Measurements from ENCODE around the gene OTUB2. TPM values are rescaled to one million over a fixed set of nuclear protein-coding genes. Genes with fewer than 3 reads are reported as not detected.

OTUB2 gene
- polyA plus RNA-seq, 1 experiment, result 1.1 TPM

DNA sequence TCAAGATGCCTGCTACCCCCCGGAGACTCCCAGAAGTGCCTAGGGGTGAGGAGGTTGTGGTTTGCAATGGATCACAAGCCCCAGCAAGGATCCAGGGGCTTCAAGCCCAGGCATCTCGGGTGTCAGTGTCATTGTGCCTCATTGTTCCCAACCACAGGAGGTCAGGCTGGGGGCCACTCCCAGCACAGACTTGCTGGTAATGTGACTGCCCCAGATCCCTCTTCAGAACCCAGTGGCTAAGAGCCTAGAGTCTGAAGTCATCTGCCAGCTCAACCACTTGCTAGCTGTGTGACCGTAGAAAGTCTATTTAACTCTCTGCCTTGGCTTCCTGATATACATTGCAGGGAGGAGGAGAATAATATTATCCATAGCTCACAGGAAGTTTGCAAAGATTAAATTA, 42.1 kb upstream of the OTUB2 start:
- Histone ChIP-seq H3K27me3 (ENCODE audit: control insufficient read depth, insufficient read depth, low read length) (no peaks in the 10 kb centered on the region), H3K36me3 (ENCODE audit: control insufficient read depth, insufficient read depth, low read length) (no peaks in the 10 kb centered on the region), H3K4me3 (ENCODE audit: low read depth, low read length) (no peak overlapping the region)
- no peak for DNase-seq (ENCODE audit: low read depth)
- TF ChIP-seq, protein P1, sequence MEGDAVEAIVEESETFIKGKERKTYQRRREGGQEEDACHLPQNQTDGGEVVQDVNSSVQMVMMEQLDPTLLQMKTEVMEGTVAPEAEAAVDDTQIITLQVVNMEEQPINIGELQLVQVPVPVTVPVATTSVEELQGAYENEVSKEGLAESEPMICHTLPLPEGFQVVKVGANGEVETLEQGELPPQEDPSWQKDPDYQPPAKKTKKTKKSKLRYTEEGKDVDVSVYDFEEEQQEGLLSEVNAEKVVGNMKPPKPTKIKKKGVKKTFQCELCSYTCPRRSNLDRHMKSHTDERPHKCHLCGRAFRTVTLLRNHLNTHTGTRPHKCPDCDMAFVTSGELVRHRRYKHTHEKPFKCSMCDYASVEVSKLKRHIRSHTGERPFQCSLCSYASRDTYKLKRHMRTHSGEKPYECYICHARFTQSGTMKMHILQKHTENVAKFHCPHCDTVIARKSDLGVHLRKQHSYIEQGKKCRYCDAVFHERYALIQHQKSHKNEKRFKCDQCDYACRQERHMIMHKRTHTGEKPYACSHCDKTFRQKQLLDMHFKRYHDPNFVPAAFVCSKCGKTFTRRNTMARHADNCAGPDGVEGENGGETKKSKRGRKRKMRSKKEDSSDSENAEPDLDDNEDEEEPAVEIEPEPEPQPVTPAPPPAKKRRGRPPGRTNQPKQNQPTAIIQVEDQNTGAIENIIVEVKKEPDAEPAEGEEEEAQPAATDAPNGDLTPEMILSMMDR (IDR thresholded peaks at IDR 0.05; ENCODE audit: insufficient read depth, low read depth, low read length), result no peak
- ChIA-PET POLR2A (no interaction called here), CTCF (interaction anchor here (1.3 to 4.3 kb wide), 7 partner anchors 10 to 21 kb away, joined by 4 to 25 read pairs (median 7); no protein-coding TSS in a partner anchor)

DNA sequence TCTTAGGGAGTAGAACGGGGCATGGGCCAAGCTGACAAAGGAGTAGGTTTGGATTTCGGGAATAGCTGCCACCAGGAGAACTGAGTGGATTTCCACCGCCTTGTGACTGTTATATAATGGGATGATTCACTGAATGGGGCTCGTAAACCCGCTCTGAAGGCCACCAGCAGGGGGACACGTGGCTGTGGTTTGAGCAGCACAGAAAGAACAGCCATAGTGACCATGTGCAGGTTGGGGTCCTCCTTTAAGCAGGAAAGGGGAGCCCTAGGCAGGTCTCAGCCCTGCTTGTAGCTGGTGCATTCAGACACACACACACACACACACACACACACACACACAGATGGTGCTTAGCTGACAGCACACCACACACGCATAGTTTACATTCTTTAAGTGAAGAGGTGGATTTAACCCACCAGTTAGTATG, 41.1 kb upstream of the OTUB2 start:
- no peak overlapping the region for H3K4me3 ChIP-seq (ENCODE audit: low read depth, low read length)
- CTCF ChIA-PET, result interaction anchor here (0.8 to 4.3 kb wide), 10 partner anchors 10 to 147 kb away, joined by 3 to 25 read pairs (median 6); no protein-coding TSS in a partner anchor
- H3K36me3 ChIP-seq (ENCODE audit: control insufficient read depth, insufficient read depth, low read length), result no peaks in the 10 kb centered on the region
- POLR2A ChIA-PET, result no interaction called here
- TF ChIP-seq, protein P1 (IDR thresholded peaks at IDR 0.05; ENCODE audit: insufficient read depth, low read depth, low read length), result peak; percentile 61
- DNase-seq (ENCODE audit: low read depth), result peak; percentile 62
- H3K27me3 ChIP-seq (ENCODE audit: control insufficient read depth, insufficient read depth, low read length), result no peaks in the 10 kb centered on the region

DNA sequence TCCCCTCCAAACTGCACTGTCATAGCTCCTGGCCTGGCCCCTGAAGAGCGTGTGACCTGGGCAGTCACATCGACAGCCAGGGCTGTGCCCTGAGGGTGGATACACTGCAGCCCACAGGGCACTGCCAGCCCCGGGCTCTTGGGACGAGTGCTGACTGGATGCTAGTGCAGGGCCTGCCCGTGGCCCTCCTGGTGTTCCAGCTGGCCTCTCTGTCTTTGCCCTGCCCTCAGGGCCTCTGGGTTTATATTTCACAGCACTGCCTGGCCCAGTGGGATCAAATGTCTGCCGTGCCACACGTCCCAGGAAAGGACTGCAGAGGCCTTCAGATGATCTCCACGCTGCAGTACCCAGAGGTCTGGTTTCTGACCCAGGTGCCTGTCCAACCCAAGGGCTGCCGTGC, 39.2 kb upstream of the OTUB2 start:
- H3K4me3 ChIP-seq (ENCODE audit: low read depth, low read length), result no peak overlapping the region
- DNase-seq (ENCODE audit: low read depth), result no peak
- H3K27me3 ChIP-seq (ENCODE audit: control insufficient read depth, insufficient read depth, low read length), result peaks cover 1% of the 10 kb centered on the region; the same call in 1 of the 2 replicates
- CTCF ChIA-PET, result interaction anchor here (1.9 to 4.3 kb wide), 2 partner anchors 13 to 47 kb away, joined by 10 to 25 read pairs; no protein-coding TSS in a partner anchor
- POLR2A ChIA-PET, result no interaction called here
- H3K36me3 ChIP-seq (ENCODE audit: control insufficient read depth, insufficient read depth, low read length), result no peaks in the 10 kb centered on the region
- TF ChIP-seq, protein P1 (IDR thresholded peaks at IDR 0.05; ENCODE audit: insufficient read depth, low read depth, low read length), result no peak

DNA sequence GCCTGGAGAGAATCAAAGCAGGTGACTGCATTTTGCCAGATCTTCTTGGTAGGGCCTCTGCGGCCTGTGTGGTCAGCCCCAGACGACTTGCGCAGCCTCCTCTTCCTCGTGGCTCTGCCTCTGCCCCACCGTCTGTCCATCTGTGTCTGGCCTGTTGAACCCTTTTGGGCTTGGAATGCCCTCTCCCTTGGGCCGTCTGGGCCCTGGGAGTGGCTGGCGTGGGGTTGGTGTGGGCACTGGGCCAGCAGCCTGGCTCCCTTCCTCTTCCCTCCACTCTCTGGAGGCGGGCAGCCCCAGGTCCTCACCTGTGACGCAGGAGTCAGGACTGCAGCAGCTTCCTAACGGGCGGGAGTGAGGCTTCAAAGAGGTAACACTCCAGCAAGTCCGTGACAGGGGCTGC, 38.8 kb upstream of the OTUB2 start:
- H3K4me3 ChIP-seq (ENCODE audit: low read depth, low read length), result no peak overlapping the region
- H3K36me3 ChIP-seq (ENCODE audit: control insufficient read depth, insufficient read depth, low read length), result no peaks in the 10 kb centered on the region
- ChIA-PET CTCF (interaction anchor here (1.9 to 4.3 kb wide), 2 partner anchors 13 to 47 kb away, joined by 10 to 25 read pairs; no protein-coding TSS in a partner anchor), POLR2A (no interaction called here)
- H3K27me3 ChIP-seq (ENCODE audit: control insufficient read depth, insufficient read depth, low read length), result peaks cover 4% of the 10 kb centered on the region; the same call in 1 of the 2 replicates
- TF ChIP-seq, protein P1 (IDR thresholded peaks at IDR 0.05; ENCODE audit: insufficient read depth, low read depth, low read length), result no peak
- no peak for DNase-seq (ENCODE audit: low read depth)

DNA sequence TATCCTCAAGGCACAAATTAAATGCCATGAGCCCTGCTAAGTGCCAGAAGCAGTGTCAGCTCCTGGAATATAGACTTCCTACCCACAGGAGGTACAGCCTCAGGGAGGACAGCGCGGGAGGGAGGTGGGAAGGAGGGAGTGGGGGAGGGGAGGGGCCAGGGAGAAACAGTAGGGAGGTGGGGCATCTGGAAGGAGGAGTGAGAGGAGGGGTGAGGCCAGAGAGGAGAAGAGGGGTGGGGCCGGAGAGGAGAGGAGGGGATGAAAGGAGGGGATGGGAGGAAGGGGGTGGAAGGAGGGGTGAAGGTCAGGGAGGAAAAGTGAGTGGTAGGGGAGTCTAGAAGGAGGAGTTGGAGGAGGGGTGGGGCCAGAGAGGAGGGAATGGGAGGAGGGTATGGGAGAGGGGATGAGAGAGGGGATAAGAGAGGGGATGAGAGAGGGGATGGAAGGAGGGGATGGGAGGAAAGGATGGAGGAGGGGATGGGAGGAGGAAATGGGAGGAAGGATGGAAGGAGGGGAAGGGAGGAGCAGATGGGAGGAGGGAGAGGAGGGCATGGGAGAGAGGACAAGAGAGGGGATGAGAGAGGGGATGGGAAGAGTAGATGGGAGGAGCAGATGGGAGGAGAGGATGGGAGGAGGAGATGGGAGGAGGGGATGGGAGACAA, 38.2 kb upstream of the OTUB2 start:
- H3K27me3 ChIP-seq (ENCODE audit: control insufficient read depth, insufficient read depth, low read length), result peaks cover 4% of the 10 kb centered on the region; the same call in 1 of the 2 replicates
- ChIA-PET POLR2A (no interaction called here), CTCF (interaction anchor here (1.9 to 4.3 kb wide), 2 partner anchors 12 to 48 kb away, joined by 10 to 25 read pairs; no protein-coding TSS in a partner anchor)
- TF ChIP-seq, protein P1 (IDR thresholded peaks at IDR 0.05; ENCODE audit: insufficient read depth, low read depth, low read length), result no peak
- no peak for DNase-seq (ENCODE audit: low read depth)
- no peak overlapping the region for H3K4me3 ChIP-seq (ENCODE audit: low read depth, low read length)
- no peaks in the 10 kb centered on the region for H3K36me3 ChIP-seq (ENCODE audit: control insufficient read depth, insufficient read depth, low read length)

All from BJ (cell line).